Parathyroid adenoma (tissue), 2 donors: ENCODE measurements around the gene SAMD4A.

Experiments used
- H2AFZ ChIP-seq: fragments of 300-600 bp; sonication (generic); one replicate; pipeline ENCODE4 v1.7.0; 2017; ENCODE audit warnings: antibody characterized with exemption, mild to moderate bottlenecking
- H3K27ac ChIP-seq: fragments of 300-600 bp; sonication (generic); one replicate; pipeline ENCODE4 v1.7.0; 2017
- H3K27me3 ChIP-seq: fragments of 300-600 bp; sonication (generic); one replicate; pipeline ENCODE4 v1.7.0; 2017; ENCODE audit warnings: low read length; ENCODE audit not compliant: control insufficient read depth, insufficient read depth
- H3K36me3 ChIP-seq: fragments of 300-600 bp; sonication (generic); one replicate; pipeline ENCODE4 v1.7.0; 2017; ENCODE audit warnings: low read length; ENCODE audit not compliant: control insufficient read depth, insufficient read depth
- H3K4me1 ChIP-seq: fragments of 300-600 bp; sonication (generic); one replicate; pipeline ENCODE4 v1.7.0; 2017; ENCODE audit warnings: control low read depth
- H3K4me2 ChIP-seq: fragments of 300-600 bp; sonication (generic); one replicate; pipeline ENCODE4 v1.7.0; 2017; ENCODE audit warnings: low read length
- H3K4me3 ChIP-seq: fragments of 300-600 bp; sonication (generic); one replicate; pipeline ENCODE4 v1.7.0; 2017; ENCODE audit warnings: low read depth, low read length
- H3K79me2 ChIP-seq: fragments of 300-600 bp; sonication (generic); one replicate; pipeline ENCODE4 v1.7.0; 2017; ENCODE audit warnings: control low read depth
- H3K9ac ChIP-seq: fragments of 300-600 bp; sonication (generic); one replicate; pipeline ENCODE4 v1.7.0; 2017; ENCODE audit warnings: mild to moderate bottlenecking
- H3K9me3 ChIP-seq: fragments of 300-600 bp; sonication (generic); one replicate; pipeline ENCODE4 v1.7.0; 2017; ENCODE audit warnings: low read length; ENCODE audit not compliant: control insufficient read depth
- TF ChIP-seq, protein P1 (sequence below): fragments of 300-600 bp; sonication (generic); IDR thresholded peaks from one replicate; pipeline ENCODE4 v1.7.0; 2017; ENCODE audit warnings: antibody characterized with exemption, mild to moderate bottlenecking
- donor health status: primary hyperparathyroidism.

Gene SAMD4A

DNA sequence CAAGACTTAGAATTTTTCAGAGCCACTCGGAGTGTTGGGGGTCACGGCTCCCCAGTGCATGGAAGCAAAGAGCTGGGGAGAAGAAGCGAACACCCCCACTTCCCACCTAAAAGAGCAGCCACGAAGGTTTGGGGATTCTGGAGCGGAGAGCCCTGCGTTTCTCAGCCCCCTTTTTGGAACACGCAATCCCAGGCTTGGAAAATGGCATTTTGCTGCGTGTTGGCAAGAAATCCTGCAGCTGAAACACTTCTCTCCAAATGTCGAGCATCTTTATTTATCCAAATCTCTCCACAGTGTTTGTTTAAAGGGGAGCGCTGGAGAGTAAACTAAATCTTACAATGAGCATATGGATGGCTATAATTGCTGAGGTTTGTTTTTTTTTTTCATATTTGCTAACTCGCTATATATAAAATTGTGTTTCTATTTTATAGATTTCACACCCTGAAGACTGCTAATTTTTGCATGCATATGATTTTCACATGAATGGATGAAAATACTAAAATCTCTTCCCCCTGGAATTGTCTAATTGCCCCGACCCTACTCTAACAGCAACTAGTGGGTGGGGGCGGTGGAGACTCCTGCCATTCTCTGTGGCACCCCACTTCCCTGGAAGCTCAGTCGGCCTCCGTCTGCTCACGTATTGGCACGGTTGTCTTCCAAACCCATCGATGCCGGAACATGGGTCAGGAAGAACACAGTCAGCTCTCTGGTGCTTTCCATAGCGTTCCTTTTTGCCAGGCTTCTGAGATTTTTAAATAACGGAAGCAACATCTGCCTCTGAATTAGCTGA lies 215.2 kb downstream of the SAMD4A start:
- H2AFZ ChIP-seq: no peak overlapping the region
- peaks cover 14% of the 10 kb centered on the region for H3K4me1 ChIP-seq
- no peaks in the 10 kb centered on the region for H3K36me3 ChIP-seq
- H3K79me2 ChIP-seq: no peaks in the 10 kb centered on the region
- TF ChIP-seq, protein P1, sequence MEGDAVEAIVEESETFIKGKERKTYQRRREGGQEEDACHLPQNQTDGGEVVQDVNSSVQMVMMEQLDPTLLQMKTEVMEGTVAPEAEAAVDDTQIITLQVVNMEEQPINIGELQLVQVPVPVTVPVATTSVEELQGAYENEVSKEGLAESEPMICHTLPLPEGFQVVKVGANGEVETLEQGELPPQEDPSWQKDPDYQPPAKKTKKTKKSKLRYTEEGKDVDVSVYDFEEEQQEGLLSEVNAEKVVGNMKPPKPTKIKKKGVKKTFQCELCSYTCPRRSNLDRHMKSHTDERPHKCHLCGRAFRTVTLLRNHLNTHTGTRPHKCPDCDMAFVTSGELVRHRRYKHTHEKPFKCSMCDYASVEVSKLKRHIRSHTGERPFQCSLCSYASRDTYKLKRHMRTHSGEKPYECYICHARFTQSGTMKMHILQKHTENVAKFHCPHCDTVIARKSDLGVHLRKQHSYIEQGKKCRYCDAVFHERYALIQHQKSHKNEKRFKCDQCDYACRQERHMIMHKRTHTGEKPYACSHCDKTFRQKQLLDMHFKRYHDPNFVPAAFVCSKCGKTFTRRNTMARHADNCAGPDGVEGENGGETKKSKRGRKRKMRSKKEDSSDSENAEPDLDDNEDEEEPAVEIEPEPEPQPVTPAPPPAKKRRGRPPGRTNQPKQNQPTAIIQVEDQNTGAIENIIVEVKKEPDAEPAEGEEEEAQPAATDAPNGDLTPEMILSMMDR: no peak
- H3K9me3 ChIP-seq: no peaks in the 10 kb centered on the region
- H3K9ac ChIP-seq: no peak overlapping the region
- H3K4me3 ChIP-seq: no peak overlapping the region
- H3K4me2 ChIP-seq: no peak overlapping the region
- no peaks in the 10 kb centered on the region for H3K27me3 ChIP-seq
- H3K27ac ChIP-seq: no peak overlapping the region

DNA sequence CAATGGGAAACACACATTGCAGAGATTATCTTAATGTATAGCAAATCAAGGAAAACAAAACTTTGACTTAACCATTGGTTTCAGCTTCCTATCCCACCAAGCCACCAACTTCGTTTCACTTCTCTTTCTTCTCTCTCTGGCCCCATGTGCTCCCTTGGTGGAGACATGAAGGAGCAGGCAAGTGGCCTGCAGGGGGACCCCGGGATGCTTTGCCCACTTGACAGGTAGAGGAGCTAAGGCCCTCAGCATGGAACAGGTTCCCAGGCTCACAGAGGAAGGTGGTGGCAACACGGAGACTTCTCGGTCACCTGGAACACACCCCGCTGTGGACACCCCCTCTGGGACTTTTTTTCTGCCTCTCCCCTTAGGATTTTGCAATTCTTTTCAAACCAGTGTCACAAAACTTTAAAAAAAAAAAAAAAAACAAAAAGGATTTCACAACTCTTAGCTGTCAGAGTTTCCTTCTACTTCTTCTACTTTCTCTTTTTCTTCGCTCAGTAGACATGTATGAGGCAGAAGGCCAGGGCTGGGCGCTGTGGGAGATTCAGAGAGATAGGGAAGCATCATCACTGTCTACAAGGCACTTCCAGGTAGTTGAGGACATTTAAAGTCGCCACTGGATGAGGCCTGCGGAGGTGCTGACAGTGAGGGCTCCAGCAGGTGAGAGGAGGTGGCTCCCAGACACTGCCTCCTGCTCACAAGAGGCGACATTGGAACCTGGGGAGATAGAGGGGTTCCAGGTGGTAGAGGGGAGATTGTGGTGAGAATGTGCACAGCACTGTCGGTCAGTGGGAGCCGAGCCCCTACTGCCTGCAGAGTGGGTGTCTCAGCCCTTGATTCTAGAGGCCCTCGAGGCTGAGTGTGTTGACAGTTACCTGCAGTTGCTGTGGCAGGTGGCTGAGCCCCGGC lies 216.1 kb downstream of the SAMD4A start:
- Histone ChIP-seq H3K9ac (no peak overlapping the region), H3K4me3 (no peak overlapping the region), H3K27ac (no peak overlapping the region), H3K4me2 (no peak overlapping the region), H3K79me2 (no peaks in the 10 kb centered on the region), H3K4me1 (peaks cover 19% of the 10 kb centered on the region), H2AFZ (no peak overlapping the region), H3K9me3 (no peaks in the 10 kb centered on the region), H3K36me3 (no peaks in the 10 kb centered on the region), H3K27me3 (no peaks in the 10 kb centered on the region)
- TF ChIP-seq, protein P1: no peak

- no peaks in the 10 kb centered on the region for H3K36me3 ChIP-seq
- no peaks in the 10 kb centered on the region for H3K79me2 ChIP-seq
These were observed 216.7 kb downstream of the SAMD4A start for GRCh38 chr14:54783660-54784015.

GRCh38 chr14:54784060-54784459 lies 217.1 kb downstream of the SAMD4A start:
- Histone ChIP-seq H3K9ac (no peak overlapping the region), H3K27me3 (no peaks in the 10 kb centered on the region), H2AFZ (no peak overlapping the region), H3K4me2 (no peak overlapping the region), H3K9me3 (no peaks in the 10 kb centered on the region), H3K4me1 (peaks cover 19% of the 10 kb centered on the region), H3K27ac (no peak overlapping the region), H3K4me3 (no peak overlapping the region), H3K79me2 (no peaks in the 10 kb centered on the region), H3K36me3 (no peaks in the 10 kb centered on the region)
- TF ChIP-seq, protein P1: no peak

More at GRCh38 chr14:54783660-54784015, 216.7 kb downstream of the SAMD4A start:
- Histone ChIP-seq H3K27ac (no peak overlapping the region), H3K9ac (no peak overlapping the region), H3K4me2 (no peak overlapping the region), H3K27me3 (no peaks in the 10 kb centered on the region), H3K4me3 (no peak overlapping the region), H3K4me1 (peaks cover 19% of the 10 kb centered on the region), H2AFZ (no peak overlapping the region), H3K9me3 (no peaks in the 10 kb centered on the region)
- TF ChIP-seq, protein P1: no peak
